HL-60 (cell line): Measurements from ENCODE around the gene SNX2.
A peak's percentile ranks its signal among the peaks of the same experiment; 100 is the strongest.

Experiments used
- DNase-seq, 2 experiments: peaks; one replicate each; pipeline ENCODE4 v3.0.0-alpha.2; 2010 to 2020; ENCODE audit warnings: low read depth in 1 of 2, low spot score in 1 of 2
- H3K27ac ChIP-seq: fragments of 250-450 bp; sonication (Bioruptor Pico); replicated peaks from 2 replicates; pipeline ENCODE4 v1.5.1; 2020; ENCODE audit warnings: mild to moderate bottlenecking, moderate library complexity
- H3K27me3 ChIP-seq: fragments of 250-450 bp; sonication (Bioruptor Pico); 2 replicates; pipeline ENCODE4 v1.5.1; 2021; ENCODE audit warnings: mild to moderate bottlenecking, moderate library complexity; ENCODE audit not compliant: insufficient read depth, poor library complexity, severe bottlenecking
- H3K4me3 ChIP-seq: replicated peaks from 2 replicates; pipeline ENCODE4 v1.5.1; 2011; ENCODE audit warnings: mild to moderate bottlenecking, control low read depth, low read length; ENCODE audit not compliant: insufficient read depth
- CTCF ChIP-seq: IDR thresholded peaks from one replicate; pipeline ENCODE4 v1.5.1; 2011; ENCODE audit warnings: low read length, control low read depth, inconsistent platforms; ENCODE audit not compliant: insufficient read depth
- GABPA ChIP-seq: IDR thresholded peaks from 2 replicates; pipeline ENCODE4 v1.6.1; 2012; ENCODE audit warnings: low read depth
- POLR2AphosphoS5 ChIP-seq: IDR thresholded peaks from 2 replicates; pipeline ENCODE4 v1.6.1; 2012; ENCODE audit warnings: low read depth
- REST ChIP-seq: IDR thresholded peaks from 2 replicates; pipeline ENCODE4 v1.6.1; 2012; ENCODE audit warnings: low read depth; ENCODE audit not compliant: insufficient replicate concordance
- SPI1 ChIP-seq: IDR thresholded peaks from 2 replicates; pipeline ENCODE4 v1.6.1; 2012; ENCODE audit warnings: low read depth, mild to moderate bottlenecking, borderline replicate concordance

SNX2 gene

DNA sequence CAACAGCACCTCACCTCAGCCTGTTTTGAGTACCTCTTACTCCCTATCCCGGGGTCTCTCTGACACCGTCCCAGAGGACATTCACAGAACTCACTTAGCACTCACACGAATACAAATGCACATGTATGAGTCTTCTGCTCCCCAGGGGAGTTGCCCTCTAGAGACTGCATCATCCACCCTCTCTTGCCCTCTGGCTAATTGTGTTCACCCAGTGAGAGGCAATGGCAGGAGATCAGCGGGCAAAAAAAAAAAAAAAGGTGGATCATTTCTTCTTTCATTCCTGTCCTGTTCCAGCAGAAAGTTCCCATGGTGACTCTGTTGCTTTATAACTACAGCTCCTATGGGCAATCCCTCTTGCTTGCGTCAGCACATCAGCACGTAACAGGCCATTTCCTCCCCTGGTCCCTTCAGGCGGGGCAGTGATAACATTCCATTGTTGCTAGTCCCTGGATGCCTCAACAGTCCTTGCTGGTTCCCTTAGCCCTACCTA lies 23.5 kb upstream of the SNX2 start:
- no peak for DNase-seq
- TF ChIP-seq CTCF, result no peak
- no peak for TF ChIP-seq GABPA
- TF ChIP-seq SPI1, result no peak
- no peak for TF ChIP-seq REST
- no peak overlapping the region for H3K4me3 ChIP-seq
- H3K27me3 ChIP-seq, result no peaks in the 10 kb centered on the region
- H3K27ac ChIP-seq, result no peak overlapping the region

GRCh38 chr5:122753500-122753899 lies 21.4 kb upstream of the SNX2 start:
- Histone ChIP-seq H3K27me3 (no peaks in the 10 kb centered on the region), H3K27ac (no peak overlapping the region), H3K4me3 (no peak overlapping the region)
- no peak for DNase-seq
- no peak for TF ChIP-seq REST

- no peak for TF ChIP-seq REST
- no peak for TF ChIP-seq POLR2AphosphoS5
- TF ChIP-seq GABPA, result no peak
- no peak overlapping the region for H3K27ac ChIP-seq
- no peak overlapping the region for H3K4me3 ChIP-seq
- no peak for DNase-seq
- no peaks in the 10 kb centered on the region for H3K27me3 ChIP-seq
Observed at GRCh38 chr5:122755783-122756182, 19.1 kb upstream of the SNX2 start.

DNA sequence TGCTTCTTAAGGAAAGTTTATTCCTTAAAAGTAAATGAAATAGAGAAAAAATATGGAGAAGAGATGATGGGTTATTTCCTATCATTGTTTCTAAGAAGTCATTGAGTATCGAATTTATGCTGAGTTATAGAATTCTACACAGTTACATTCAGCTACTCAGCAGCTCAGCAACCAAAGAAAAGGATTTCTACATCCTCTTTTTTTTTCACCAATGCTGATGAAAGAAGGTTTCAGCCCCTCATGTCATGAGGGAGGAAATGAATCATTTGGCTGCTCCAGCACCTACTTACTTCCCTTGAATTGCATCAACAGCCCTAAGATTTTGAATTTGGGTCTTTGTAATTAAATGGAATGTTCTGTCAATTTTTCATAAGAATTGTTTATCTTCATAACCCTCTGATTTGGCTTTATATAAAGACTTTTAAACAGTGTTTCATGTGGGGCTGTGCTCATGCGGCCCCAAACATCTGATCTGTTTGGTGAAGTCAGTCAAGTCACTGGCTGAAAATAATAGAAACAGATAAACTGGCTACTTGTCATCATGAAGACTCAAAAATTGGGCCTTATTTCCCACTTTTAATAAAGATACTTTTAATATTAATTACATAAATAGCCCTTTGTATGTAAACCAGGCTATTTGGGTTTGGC lies 18.5 kb upstream of the SNX2 start:
- TF ChIP-seq REST (no peak), GABPA (no peak), POLR2AphosphoS5 (no peak), SPI1 (peak; percentile 40; the same call in 1 of the 2 replicates)
- no peak overlapping the region for H3K4me3 ChIP-seq
- no peaks in the 10 kb centered on the region for H3K27me3 ChIP-seq
- no peak overlapping the region for H3K27ac ChIP-seq
- peak; percentile 14 to 28 for DNase-seq
